Gastrocnemius medialis (tissue), 4 donors: Measurements from ENCODE around the gene BLOC1S5.

ENCODE experiments used
- POLR2A ChIP-seq, 2 donors: fragments of 450-650 bp; IDR thresholded peaks; one replicate each; pipeline ENCODE4 v1.6.1; 2017; ENCODE audit warnings: antibody characterized with exemption in 2 of 2, mild to moderate bottlenecking in 2 of 2, moderate library complexity in 2 of 2
- TF ChIP-seq, protein P1 (sequence below), 5 experiments: fragments of 450-650 bp in 3 of 5; fragments of 200-600 bp in 2 of 5; sonication (generic) in 2 of 5; IDR thresholded peaks in 4 of 5; conservative IDR thresholded peaks in 1 of 5; 1 replicate in 4 of 5; 2 replicates in 1 of 5; pipeline ENCODE4 v1.5.1; 2016 to 2019; ENCODE audit warnings: antibody characterized with exemption in 5 of 5, mild to moderate bottlenecking in 3 of 5, moderate library complexity in 3 of 5

DNA sequence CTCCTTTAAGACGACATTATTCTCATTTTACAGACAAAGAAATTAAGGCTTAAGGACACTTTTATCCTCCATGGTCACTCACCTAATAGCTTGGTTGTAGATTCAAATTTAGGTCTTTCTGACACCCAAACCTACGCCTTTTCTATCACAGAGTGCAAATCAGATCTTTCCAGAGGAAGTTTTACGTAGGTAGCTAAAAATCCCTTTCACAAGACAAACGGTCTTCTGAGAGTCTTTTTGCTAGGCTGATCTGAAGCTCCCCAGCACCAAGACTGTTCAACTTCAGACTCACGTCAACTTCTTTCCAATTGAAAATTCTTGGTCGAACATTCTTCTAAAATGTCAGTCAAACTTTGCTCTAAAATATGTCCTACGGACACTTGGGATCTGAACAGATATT is 46.5 kb downstream of the BLOC1S5 start:
- TF ChIP-seq, protein P1, sequence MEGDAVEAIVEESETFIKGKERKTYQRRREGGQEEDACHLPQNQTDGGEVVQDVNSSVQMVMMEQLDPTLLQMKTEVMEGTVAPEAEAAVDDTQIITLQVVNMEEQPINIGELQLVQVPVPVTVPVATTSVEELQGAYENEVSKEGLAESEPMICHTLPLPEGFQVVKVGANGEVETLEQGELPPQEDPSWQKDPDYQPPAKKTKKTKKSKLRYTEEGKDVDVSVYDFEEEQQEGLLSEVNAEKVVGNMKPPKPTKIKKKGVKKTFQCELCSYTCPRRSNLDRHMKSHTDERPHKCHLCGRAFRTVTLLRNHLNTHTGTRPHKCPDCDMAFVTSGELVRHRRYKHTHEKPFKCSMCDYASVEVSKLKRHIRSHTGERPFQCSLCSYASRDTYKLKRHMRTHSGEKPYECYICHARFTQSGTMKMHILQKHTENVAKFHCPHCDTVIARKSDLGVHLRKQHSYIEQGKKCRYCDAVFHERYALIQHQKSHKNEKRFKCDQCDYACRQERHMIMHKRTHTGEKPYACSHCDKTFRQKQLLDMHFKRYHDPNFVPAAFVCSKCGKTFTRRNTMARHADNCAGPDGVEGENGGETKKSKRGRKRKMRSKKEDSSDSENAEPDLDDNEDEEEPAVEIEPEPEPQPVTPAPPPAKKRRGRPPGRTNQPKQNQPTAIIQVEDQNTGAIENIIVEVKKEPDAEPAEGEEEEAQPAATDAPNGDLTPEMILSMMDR (IDR thresholded peaks at IDR 0.05 in 4 of 5, conservative IDR thresholded peaks at IDR 0.05 in 1 of 5), result no peak
- TF ChIP-seq POLR2A (IDR thresholded peaks at IDR 0.05), result no peak
